HG02642 (cell line): ENCODE data around the gene ITPKC.

Source experiments
- ATAC-seq: cut with Tn5 transposase; IDR thresholded peaks from one replicate; pipeline ENCODE4 v1.9.1; 2021; ENCODE audit warnings: mild to moderate bottlenecking; ENCODE audit not compliant: unreplicated experiment, poor library complexity

ITPKC gene

DNA sequence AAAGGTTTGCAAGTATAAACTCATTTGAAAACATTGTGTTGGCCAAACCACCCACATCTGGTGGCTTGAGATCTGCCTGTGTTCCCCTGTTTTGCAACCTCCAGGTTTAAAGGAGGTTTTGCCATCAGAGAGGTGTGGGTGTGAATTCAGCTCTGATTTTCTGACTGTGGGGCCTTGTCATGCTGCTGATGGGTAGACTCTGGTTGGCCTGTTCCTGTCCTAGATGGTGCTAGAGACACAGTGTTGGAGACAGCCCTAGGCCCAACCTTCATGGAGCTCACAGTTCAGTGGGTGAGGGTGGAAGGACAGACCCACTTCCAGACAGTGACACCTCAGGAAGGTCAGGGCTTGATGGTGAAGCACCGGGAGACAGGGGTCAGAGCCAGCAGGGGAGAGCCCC lies 68.6 kb downstream of the ITPKC start:
- no peak for ATAC-seq

DNA sequence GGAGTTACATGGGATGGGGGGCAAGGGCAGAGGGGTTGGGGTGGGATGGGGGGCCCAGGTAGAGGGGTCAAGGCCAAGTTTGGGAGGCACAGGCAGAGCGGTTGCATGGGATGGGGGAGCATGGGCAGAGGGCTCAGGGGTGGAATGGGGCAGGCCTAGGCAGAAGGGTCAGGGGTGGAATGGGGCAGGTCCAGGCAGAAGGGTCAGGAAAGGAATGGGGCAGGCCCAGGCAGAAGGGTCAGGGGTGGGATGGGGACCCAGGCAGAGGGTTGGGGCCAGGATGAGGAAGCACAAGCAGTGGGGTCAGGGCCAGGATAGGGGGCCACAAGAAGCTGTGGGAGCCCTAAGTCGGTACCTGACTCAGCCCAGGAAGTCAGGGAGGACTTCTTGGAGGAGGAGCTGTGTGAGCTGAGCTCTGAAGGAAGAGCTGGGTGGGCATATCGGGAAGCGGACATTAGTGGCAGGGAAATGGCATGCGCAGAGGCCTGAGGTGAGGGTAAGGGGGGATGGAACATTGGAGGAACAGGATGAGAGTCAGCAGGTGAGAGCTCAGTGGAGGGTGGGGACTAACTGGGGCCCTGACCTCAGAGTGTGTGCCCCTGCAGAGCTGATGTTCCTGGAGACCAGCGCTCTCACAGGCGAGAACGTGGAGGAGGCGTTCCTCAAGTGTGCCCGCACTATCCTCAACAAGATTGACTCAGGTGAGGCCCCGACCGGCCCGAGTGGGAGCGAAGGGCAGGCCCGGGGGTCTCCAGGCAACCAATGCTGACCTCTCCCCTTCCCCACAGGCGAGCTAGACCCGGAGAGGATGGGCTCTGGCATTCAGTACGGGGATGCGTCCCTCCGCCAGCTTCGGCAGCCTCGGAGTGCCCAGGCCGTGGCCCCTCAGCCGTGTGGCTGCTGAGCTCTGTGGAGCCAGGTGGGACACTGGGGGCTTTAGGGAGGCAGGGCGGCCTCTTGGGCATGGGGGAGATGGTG lies 69.4 kb downstream of the ITPKC start:
- ATAC-seq, result no peak
